GM21381 (cell line): Measurements from ENCODE around the gene PDGFRA.
A peak's percentile ranks its signal among the peaks of the same experiment; 100 is the strongest.
"Not testable (repeated sequence)": the region's sequence is repeated elsewhere in the genome, so short reads cannot be mapped to it uniquely, and the experiment has no call there.

Source experiments
- ATAC-seq: cut with Tn5 transposase; IDR thresholded peaks from one replicate; pipeline ENCODE4 v1.9.1; 2021; ENCODE audit warnings: mild to moderate bottlenecking, moderate library complexity; ENCODE audit not compliant: unreplicated experiment

PDGFRA gene

GRCh38 chr4:54317690-54318089 is 88.6 kb downstream of the PDGFRA start:
- no peak for ATAC-seq

- ATAC-seq = no peak
Observed at GRCh38 chr4:54318904-54319303, 89.8 kb downstream of the PDGFRA start.

GRCh38 chr4:54320826-54321685 is 92.0 kb downstream of the PDGFRA start:
- ATAC-seq = no peak

GRCh38 chr4:54322818-54323417 is 93.8 kb downstream of the PDGFRA start:
- ATAC-seq = peak; percentile 71

GRCh38 chr4:54330896-54331295 is 101.8 kb downstream of the PDGFRA start:
- no peak for ATAC-seq

- no peak for ATAC-seq
Observed at GRCh38 chr4:54332542-54332941, 103.4 kb downstream of the PDGFRA start.

GRCh38 chr4:54333657-54334056 is 104.6 kb downstream of the PDGFRA start:
- no peak for ATAC-seq

GRCh38 chr4:54334769-54335168 is 105.7 kb downstream of the PDGFRA start:
- not testable (repeated sequence) for ATAC-seq

- no peak for ATAC-seq
Observed at GRCh38 chr4:54337009-54337408, 107.9 kb downstream of the PDGFRA start.

GRCh38 chr4:54342067-54342466 is 113.0 kb downstream of the PDGFRA start:
- ATAC-seq = not testable (repeated sequence)
